Stimulated activated naive CD4-positive, alpha-beta T cell treated with Interleukin-2 at 50 U/mL for 16 hours (primary cell): ENCODE data around the gene CDH13.

Experiments used
- DNase-seq: peaks from one replicate; lab custom pipeline; 2025; lab: John Stamatoyannopoulos, UW

Gene CDH13

DNA sequence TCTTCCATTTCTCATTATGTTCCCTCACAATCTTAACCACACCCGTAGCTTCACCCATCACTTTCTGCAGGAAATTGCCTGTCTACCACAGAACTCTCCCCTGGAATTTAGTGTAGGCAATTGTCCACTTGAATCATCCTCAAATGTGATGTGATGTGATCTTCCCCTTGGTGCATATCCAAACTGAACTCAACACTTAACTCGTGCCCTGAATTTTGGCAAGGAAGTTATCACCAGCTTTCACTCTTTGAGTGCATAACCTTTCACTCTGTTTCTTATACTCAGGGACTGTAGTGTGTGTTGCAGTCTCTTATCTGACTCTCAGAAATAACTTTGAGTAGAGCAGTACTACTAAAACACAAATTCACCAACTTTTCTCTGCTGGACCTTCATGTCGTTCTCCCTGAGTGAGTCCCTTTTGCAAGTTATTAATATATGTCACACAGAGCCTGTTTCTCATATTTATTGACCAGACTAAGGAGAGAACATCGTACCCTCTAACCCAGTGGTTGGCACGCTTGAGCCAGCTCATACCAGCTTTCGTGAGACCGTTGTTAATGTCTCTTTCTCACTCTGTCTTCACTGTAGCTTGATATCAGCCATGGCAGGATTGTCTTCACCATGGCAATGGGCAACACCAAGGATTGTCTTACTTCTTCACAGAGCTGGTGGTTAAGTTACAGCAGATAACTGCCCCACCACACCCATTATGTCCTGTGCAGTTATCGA is 622.1 kb downstream of the CDH13 start:
- no peak for DNase-seq

DNA sequence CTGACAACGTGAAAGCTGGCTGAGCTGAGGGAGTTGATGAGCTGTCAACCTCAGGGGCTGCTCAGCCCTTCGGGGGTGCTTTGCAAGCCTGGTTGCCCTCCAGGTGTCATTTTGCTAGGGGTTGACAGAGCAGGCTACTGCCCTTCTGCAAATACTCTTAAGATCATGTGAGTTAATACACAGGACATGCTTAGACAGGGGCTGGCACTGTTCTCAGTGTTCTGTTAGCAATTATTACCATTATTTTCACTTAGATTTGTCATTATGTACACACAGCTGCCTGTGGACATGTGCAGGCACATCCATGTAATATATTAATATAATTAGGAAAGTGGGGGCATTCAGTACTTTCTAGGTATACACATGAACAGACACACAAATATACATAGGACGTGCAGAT is 626.8 kb downstream of the CDH13 start:
- no peak for DNase-seq

- DNase-seq: no peak
Measured at GRCh38 chr16:83258366-83258928, 631.7 kb downstream of the CDH13 start.

DNA sequence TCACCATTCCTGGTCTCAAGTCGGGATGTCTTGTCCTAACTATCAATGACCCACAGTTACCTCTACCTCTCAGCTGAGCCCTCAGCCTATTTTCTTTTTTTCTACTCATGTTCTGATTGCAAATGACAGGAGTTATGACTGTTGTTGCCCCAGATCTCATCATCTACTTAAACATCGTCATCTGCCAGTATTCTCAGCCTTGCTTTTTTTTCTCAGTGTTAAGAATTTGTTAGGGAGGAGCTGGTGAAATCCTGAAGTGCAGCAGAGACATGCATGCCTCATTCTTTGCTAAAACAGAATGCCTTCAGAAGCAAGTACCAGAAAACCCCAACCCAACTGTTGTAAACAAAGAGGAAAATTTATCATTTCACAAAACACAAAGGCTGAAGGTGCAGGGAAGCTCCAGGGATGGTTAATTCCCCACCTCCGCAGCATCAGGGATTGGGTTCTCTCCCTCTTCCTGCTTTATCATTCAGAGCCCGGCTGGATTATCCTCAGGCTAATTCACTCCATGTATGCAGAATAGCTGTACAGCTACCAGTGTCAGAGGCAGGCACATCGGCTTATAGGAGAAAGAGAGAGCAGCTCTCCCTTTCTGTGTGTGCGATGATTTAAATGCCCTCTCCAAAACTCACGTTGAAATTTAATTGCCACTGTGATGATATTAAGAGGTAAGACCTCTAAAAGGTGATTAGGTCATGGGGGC is 640.2 kb downstream of the CDH13 start:
- DNase-seq: no peak

- no peak for DNase-seq
Measured at GRCh38 chr16:83268169-83268568, 641.4 kb downstream of the CDH13 start.

DNA sequence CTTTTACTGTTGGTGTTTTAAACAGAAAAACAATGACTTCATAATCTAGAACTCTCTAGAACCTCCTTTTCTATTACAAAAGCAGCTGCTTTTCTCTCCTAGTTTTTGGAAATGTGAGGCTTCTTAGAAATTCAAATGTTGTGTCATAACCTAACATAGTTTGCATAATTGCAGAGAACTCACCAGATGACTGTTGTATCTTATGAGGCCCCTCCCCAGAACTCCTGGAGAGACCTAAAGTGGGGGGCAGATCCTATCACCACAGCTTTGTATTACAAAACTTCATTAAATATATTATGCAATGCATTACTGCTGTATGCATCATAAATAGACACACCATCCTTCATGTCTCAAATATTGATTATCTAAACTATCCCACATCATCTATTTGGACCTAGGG is 642.3 kb downstream of the CDH13 start:
- no peak for DNase-seq

DNA sequence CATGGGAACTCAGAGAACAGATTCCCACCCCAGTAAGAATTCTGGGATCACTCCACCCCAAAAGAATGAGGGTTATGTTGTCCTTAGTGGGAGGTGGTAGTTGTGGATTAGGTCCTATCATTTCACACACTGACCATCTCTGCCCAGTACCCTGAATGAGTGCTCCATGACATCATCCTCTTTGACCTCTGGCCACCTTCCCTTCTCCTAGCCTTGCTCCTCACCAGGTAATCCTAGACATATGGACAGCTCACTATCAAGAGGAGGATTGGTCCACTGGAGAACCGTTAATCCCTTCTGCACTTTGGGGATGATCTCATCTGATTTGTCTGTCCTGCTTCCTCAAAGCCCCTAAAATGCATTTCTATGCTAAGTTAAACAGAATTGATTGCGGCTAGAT is 642.8 kb downstream of the CDH13 start:
- no peak for DNase-seq

- DNase-seq: no peak
Measured at GRCh38 chr16:83270061-83270460, 643.3 kb downstream of the CDH13 start.

DNA sequence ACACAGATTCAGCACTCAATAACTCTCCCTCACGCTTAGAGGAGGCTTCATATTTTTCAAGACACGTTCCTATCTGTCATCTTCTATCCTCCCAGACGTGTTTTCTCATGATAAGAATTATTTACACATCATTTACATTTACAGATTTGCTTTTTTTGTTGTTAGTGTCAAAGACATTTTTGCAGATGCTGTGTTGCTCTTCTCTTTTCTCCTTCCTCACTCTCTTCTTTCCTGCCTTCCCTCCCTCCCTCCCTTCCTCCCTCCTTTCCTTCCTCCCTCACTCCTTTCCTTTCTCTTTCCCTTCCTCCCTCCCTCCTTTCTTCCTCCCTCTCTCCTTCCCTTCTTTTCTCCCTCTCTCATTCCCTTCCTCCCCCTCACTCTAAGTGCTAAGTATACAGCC is 643.9 kb downstream of the CDH13 start:
- no peak for DNase-seq

GRCh38 chr16:83271123-83271522 is 644.4 kb downstream of the CDH13 start:
- no peak for DNase-seq

DNA sequence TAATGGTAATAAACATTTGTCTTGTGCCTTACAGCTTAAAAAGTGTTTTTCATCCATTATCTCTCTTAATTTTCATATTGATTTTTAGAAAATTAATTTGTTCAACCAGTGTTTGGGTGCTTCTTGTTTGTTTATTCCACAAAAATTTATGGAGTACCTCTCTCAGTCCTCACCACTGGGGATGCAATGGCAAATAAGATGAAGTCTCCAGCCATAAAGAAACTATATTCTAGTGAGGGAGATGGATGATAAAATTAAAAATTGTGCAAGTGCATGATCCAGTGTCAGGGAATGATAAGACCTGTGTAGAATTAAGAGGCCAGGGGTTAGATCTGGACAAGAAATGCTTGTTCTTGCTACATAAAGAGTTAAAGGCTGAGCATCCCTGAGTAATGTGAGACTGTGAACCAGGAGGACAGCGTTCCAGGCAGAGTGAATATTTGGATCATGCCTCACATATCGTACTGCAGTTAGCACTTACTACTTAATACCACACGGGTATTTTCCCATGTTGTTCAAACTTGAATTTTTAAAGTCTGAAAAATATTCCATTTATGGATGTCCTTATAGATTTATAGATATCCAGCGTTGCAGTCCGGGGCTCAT is 645.3 kb downstream of the CDH13 start:
- DNase-seq: no peak

DNA sequence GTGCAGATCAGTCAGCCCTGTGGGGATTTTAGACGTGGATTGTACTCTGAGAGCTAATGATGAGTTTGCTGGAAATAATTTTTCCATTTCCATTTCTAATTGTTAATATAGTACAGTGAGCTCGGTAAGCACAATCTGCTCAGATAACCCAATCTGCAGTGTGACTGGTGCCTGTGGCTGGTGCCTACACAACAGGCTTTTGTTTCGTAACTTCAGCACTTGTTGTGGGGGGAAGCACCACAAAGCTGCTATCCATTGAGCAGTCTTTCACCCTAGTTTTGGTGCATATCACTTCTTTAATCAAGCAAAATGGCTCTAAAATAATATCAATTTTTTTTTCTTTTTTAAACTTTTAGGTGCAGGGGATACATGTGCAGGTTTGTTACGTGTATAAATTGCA is 646.1 kb downstream of the CDH13 start:
- DNase-seq: no peak

DNA sequence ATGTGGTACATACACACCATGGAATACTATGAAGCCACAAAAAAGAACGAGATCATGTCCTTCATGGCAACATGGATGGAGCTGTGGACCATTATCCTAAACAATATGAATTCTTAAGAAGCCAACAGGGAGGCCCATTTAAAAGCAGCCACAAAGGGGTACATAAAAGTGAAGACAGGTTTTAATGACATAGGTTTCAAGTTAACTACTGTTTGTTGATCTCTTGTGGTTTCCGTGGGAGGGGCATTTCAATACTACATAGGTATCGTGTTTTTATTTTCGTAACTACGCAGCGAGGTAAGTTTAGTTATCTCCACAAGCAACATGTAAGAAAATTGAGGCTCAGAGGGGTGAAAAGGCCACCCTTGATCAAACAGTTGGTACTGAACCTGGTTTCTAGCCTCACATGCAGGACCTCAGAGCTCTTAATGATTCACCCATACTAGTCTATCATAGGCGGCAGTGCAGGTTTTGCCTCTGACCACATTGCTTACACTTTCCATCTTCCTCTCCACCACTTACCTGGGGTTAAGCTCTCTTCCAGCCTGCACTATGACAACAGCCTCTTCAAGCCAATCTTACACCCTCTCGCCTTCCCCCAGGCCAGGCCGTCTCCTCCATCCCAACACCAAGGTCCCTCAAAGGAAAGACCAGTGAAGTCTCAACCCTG is 646.9 kb downstream of the CDH13 start:
- no peak for DNase-seq

DNA sequence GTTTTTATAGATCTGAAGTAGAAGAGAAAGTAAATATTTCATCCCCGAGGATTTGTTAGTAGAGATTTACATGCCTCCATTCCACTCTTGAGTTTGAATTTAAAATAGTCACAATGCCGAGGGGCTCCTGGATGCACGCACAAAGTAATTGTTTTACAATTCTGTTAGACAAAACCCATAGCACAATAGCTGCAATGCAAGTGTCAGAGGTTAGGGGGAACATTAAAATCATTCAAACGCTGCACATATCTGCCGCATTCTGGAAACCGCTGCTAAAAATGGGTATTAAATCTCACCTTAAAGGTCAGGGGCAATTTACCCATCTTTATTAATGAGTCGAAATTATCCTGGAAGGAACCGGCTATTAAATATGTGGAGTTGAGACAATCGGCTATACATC is 652.5 kb downstream of the CDH13 start:
- DNase-seq: no peak

GRCh38 chr16:83285921-83286320 is 659.2 kb downstream of the CDH13 start:
- DNase-seq: no peak

- DNase-seq: no peak
Measured at GRCh38 chr16:83296505-83296904, 669.7 kb downstream of the CDH13 start.

GRCh38 chr16:83298541-83298940 is 671.8 kb downstream of the CDH13 start:
- no peak for DNase-seq

DNA sequence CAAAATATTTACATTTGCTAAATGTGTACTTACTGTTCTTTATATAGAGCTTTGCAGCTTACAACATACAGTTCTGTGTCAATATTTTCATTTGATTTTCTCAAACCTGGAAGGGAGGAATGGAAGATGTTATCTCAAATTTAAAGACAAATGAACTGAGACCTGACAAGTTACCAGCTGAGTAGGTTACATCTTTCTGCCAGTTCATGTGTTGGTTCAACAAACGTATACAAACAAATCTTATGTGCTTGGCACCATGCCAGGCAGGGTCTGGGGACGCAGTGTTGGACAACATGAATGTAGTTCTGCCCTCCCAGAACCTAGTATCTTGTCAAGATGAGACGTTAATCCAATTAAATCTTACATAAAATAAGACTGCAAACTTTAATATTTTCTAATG is 673.6 kb downstream of the CDH13 start:
- no peak for DNase-seq

DNA sequence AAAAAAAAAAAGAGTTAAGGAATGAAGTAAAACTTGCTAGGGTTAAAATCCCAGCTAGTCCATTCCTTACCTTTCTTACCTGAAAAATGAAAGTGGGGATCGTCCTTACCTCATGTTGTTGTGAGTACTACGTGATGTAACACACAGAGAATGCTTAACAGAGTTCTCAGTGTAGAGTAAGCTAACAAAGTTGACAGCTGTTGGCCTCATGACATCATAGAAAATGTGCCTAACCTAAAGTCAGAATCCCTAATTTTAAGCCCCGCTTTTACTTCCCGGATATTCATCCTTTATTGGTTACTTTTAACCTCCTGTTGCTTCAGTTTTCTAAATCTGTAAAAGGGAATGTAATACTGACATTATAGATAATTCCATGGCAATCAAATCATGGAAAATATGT is 675.2 kb downstream of the CDH13 start:
- no peak for DNase-seq

- DNase-seq: no peak
Measured at GRCh38 chr16:83302853-83303252, 676.1 kb downstream of the CDH13 start.

GRCh38 chr16:83305092-83305491 is 678.3 kb downstream of the CDH13 start:
- no peak for DNase-seq

GRCh38 chr16:83306961-83307593 is 680.3 kb downstream of the CDH13 start:
- DNase-seq: no peak
